ENCODE measurements around the gene NUP160.

DNA sequence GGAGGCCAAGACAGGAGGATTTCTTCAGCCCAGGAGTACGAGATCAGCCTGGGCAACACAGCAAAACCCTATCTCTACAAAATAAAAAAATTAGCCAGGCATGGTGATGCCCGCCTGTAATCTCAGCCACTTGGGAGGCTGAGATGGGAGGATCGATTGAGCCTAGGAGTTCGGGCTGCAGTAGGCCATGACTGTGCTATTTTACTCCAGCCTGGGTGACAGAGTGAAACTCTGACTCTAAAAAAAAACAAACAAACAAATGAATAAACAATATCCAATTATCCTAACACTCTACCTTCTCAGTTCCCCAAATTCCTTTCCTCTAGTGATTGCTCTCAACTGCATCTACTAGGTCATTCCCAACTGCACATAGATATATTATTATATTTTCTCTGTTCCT, 5.4 kb downstream of the NUP160 start:
- TF ChIP-seq POLR2AphosphoS5 (IDR thresholded peaks at IDR 0.05; ENCODE audit: low read depth, low read length), result no peak
- no peak for TF ChIP-seq POLR2A (IDR thresholded peaks at IDR 0.05; ENCODE audit: low read depth, low read length)
- no peak for TF ChIP-seq TAF1 (IDR thresholded peaks at IDR 0.05; ENCODE audit: low read depth, low read length)
- no peak for TF ChIP-seq POU2F2 (IDR thresholded peaks at IDR 0.05; ENCODE audit: low read depth, low read length)
- TF ChIP-seq PAX5 (IDR thresholded peaks at IDR 0.05; ENCODE audit: insufficient read depth, low read length, severe bottlenecking), result no peak
